ENCODE results near the gene PIEZO2.

PIEZO2 gene

DNA sequence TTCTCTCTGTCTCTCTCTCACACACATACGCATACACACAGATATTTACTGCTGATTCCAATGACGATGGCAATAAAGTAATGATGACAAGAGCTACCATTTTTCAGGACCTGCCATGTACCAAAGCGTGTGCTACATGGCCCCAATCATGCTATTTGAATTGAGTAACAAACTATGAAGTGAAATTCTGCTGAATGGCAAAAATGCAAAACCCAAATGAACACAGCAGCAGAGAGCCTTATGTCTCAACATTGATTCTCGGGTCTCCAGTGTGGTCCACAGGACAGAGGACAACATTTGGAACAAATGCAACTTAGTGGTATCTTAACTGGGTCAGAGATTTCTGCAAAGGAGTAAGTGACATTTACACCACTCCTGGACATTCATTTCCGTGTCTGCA, 117.4 kb downstream of the PIEZO2 start:
- TF ChIP-seq, protein P1, sequence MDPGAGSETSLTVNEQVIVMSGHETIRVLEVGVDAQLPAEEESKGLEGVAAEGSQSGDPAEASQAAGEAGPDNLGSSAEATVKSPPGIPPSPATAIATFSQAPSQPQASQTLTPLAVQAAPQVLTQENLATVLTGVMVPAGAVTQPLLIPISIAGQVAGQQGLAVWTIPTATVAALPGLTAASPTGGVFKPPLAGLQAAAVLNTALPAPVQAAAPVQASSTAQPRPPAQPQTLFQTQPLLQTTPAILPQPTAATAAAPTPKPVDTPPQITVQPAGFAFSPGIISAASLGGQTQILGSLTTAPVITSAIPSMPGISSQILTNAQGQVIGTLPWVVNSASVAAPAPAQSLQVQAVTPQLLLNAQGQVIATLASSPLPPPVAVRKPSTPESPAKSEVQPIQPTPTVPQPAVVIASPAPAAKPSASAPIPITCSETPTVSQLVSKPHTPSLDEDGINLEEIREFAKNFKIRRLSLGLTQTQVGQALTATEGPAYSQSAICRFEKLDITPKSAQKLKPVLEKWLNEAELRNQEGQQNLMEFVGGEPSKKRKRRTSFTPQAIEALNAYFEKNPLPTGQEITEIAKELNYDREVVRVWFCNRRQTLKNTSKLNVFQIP (CRISPR knock-in tag; IDR thresholded peaks at IDR 0.05; ENCODE audit: borderline replicate concordance, low read depth): no peak
- TF ChIP-seq TCF4 (CRISPR knock-in tag; IDR thresholded peaks at IDR 0.05; ENCODE audit: borderline replicate concordance): no peak
- TF ChIP-seq, protein P2, sequence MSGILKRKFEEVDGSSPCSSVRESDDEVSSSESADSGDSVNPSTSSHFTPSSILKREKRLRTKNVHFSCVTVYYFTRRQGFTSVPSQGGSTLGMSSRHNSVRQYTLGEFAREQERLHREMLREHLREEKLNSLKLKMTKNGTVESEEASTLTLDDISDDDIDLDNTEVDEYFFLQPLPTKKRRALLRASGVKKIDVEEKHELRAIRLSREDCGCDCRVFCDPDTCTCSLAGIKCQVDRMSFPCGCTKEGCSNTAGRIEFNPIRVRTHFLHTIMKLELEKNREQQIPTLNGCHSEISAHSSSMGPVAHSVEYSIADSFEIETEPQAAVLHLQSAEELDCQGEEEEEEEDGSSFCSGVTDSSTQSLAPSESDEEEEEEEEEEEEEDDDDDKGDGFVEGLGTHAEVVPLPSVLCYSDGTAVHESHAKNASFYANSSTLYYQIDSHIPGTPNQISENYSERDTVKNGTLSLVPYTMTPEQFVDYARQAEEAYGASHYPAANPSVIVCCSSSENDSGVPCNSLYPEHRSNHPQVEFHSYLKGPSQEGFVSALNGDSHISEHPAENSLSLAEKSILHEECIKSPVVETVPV (CRISPR knock-in tag; IDR thresholded peaks at IDR 0.05): no peak

DNA sequence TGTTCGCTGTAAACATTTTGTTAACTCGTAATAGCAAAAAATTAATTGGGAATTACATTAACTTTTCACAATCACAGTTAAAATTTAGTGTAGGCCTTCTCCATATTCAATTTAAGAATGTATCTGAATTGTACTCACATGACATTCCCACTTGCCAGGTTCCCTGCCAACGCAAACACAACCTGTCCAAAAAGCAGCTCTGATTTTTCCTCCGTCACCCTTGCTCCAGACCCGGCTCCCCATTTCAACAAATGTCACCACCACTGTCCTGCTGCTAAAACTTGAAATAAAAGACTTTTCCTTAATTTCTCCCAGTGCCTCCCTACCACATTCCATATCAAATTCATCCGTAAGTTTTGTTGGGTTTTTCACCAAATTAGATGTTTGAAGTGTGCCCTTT, 120.3 kb downstream of the PIEZO2 start:
- ATAC-seq: no peak
- TF ChIP-seq TOX (CRISPR knock-in tag; IDR thresholded peaks at IDR 0.05; ENCODE audit: borderline replicate concordance) (no peak), RARB (CRISPR knock-in tag; IDR thresholded peaks at IDR 0.05) (no peak), ZNF70 (CRISPR knock-in tag; IDR thresholded peaks at IDR 0.05) (no peak), ZNF565 (CRISPR knock-in tag; conservative IDR thresholded peaks at IDR 0.05; ENCODE audit: low read depth) (no peak), CSDC2 (CRISPR knock-in tag; IDR thresholded peaks at IDR 0.05) (no peak), ISL1 (CRISPR knock-in tag; IDR thresholded peaks at IDR 0.05) (no peak), ZFP30 (CRISPR knock-in tag; IDR thresholded peaks at IDR 0.05) (no peak), OSR1 (CRISPR knock-in tag; IDR thresholded peaks at IDR 0.05) (no peak)
- TF ChIP-seq, protein P2 (CRISPR knock-in tag; IDR thresholded peaks at IDR 0.05): no peak

More for the DNA sequence above, 117.4 kb downstream of the PIEZO2 start:
- ATAC-seq: no peak

DNA sequence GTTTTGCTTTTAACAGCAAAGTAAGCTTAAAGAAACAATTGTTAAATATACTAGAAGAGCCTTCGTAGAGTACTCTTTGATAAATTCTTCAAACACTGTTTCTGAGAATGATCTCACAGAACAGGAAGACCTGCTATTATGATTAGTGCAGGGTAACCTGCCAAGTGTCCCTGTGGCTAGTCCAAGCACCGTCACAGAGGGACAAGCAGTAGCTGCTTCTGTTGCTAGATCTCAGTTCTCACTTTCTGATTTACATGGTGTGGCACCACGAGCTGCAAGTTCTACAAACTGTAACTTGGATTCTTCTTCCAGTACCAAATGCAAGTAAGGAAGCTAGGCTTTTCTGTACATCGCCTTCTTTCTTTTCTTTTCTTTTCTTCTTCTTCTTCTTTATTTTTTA, 121.5 kb downstream of the PIEZO2 start:
- TF ChIP-seq, protein P2 (CRISPR knock-in tag; IDR thresholded peaks at IDR 0.05): no peak
- TF ChIP-seq TCF4 (CRISPR knock-in tag; IDR thresholded peaks at IDR 0.05; ENCODE audit: borderline replicate concordance) (no peak), PPARA (CRISPR knock-in tag; IDR thresholded peaks at IDR 0.05; ENCODE audit: borderline replicate concordance) (no peak), ESRRG (CRISPR knock-in tag; IDR thresholded peaks at IDR 0.05) (no peak), RARB (CRISPR knock-in tag; IDR thresholded peaks at IDR 0.05) (no peak), ZFP3 (CRISPR knock-in tag; IDR thresholded peaks at IDR 0.05) (no peak), ZC3H10 (CRISPR knock-in tag; IDR thresholded peaks at IDR 0.05) (no peak)
- TF ChIP-seq, protein P3, sequence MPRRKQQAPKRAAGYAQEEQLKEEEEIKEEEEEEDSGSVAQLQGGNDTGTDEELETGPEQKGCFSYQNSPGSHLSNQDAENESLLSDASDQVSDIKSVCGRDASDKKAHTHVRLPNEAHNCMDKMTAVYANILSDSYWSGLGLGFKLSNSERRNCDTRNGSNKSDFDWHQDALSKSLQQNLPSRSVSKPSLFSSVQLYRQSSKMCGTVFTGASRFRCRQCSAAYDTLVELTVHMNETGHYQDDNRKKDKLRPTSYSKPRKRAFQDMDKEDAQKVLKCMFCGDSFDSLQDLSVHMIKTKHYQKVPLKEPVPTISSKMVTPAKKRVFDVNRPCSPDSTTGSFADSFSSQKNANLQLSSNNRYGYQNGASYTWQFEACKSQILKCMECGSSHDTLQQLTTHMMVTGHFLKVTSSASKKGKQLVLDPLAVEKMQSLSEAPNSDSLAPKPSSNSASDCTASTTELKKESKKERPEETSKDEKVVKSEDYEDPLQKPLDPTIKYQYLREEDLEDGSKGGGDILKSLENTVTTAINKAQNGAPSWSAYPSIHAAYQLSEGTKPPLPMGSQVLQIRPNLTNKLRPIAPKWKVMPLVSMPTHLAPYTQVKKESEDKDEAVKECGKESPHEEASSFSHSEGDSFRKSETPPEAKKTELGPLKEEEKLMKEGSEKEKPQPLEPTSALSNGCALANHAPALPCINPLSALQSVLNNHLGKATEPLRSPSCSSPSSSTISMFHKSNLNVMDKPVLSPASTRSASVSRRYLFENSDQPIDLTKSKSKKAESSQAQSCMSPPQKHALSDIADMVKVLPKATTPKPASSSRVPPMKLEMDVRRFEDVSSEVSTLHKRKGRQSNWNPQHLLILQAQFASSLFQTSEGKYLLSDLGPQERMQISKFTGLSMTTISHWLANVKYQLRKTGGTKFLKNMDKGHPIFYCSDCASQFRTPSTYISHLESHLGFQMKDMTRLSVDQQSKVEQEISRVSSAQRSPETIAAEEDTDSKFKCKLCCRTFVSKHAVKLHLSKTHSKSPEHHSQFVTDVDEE (CRISPR knock-in tag; IDR thresholded peaks at IDR 0.05): no peak
- no peak for ATAC-seq

DNA sequence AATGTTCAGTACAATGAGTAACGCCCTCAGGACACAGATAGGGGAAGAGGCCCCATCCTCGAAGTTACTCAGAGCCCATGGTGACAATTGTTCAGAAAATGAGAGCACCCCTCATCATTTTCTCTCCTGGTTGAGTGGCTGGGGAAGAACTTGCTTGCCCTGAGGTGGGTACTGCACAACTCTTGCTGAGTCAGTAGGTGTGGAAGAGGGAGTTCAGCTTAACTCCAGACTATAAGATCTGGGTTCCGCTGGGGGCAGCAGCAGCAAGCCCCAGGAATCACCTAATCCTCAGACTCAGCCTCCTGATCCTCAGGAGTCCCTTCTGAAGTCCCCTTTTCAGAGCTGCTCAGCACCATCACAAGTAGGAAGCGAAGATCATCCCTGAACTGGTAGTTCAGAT, 123.7 kb downstream of the PIEZO2 start:
- TF ChIP-seq ARNTL (CRISPR knock-in tag; IDR thresholded peaks at IDR 0.05; ENCODE audit: borderline replicate concordance, low read depth): no peak
- TF ChIP-seq ZFP3 (CRISPR knock-in tag; IDR thresholded peaks at IDR 0.05): no peak
- TF ChIP-seq ZNF70 (CRISPR knock-in tag; IDR thresholded peaks at IDR 0.05): no peak
- no peak for TF ChIP-seq RARB (CRISPR knock-in tag; IDR thresholded peaks at IDR 0.05)
- ATAC-seq: no peak

Data from SK-N-SH treated with all-trans-retinoic acid at 6 μM for 48 hours (cell line).